Cardiac fibroblast (primary cell): ENCODE results near the gene KRT6C.

Source experiments
- DNase-seq, 2 donors: peaks; one replicate each; pipeline versions ENCODE4 v3.0.0 to v3.0.0-alpha.2; 2010; ENCODE audit warnings: low read depth in 2 of 2
- H3K4me3 ChIP-seq, 2 donors: replicated peaks in 1 of 2; 1 replicate in 1 of 2; 2 replicates in 1 of 2; pipeline ENCODE4 v1.5.1; 2011; ENCODE audit warnings: low read depth in 2 of 2, low read length in 2 of 2, mild to moderate bottlenecking in 2 of 2, moderate library complexity in 1 of 2
- TF ChIP-seq, protein P1 (sequence below): IDR thresholded peaks from one replicate; pipeline ENCODE4 v1.5.1; 2011; ENCODE audit warnings: low read depth, mild to moderate bottlenecking, low read length, inconsistent platforms

Gene KRT6C

DNA sequence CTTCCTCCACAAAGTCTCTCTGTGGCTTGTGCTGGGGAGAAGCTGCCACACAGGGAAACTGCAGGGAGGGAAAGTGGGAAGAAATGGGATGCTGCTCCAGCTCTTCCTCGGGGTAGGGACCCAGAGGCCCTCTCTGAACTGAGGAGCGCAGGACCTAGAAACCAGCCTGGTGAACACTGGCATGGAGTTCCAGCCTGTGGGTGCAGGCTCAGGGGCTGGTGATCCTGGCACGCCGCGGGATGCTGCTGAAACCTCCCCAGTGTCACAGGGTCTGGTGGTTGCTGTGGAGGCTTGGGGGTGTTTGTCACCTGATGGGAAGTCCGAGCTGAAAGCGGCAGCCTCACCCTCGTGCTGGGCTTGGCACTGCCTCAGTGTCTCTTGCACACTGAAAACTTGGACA, 34.2 kb downstream of the KRT6C start:
- TF ChIP-seq, protein P1, sequence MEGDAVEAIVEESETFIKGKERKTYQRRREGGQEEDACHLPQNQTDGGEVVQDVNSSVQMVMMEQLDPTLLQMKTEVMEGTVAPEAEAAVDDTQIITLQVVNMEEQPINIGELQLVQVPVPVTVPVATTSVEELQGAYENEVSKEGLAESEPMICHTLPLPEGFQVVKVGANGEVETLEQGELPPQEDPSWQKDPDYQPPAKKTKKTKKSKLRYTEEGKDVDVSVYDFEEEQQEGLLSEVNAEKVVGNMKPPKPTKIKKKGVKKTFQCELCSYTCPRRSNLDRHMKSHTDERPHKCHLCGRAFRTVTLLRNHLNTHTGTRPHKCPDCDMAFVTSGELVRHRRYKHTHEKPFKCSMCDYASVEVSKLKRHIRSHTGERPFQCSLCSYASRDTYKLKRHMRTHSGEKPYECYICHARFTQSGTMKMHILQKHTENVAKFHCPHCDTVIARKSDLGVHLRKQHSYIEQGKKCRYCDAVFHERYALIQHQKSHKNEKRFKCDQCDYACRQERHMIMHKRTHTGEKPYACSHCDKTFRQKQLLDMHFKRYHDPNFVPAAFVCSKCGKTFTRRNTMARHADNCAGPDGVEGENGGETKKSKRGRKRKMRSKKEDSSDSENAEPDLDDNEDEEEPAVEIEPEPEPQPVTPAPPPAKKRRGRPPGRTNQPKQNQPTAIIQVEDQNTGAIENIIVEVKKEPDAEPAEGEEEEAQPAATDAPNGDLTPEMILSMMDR, result no peak
- H3K4me3 ChIP-seq, result no peak overlapping the region
- no peak for DNase-seq

DNA sequence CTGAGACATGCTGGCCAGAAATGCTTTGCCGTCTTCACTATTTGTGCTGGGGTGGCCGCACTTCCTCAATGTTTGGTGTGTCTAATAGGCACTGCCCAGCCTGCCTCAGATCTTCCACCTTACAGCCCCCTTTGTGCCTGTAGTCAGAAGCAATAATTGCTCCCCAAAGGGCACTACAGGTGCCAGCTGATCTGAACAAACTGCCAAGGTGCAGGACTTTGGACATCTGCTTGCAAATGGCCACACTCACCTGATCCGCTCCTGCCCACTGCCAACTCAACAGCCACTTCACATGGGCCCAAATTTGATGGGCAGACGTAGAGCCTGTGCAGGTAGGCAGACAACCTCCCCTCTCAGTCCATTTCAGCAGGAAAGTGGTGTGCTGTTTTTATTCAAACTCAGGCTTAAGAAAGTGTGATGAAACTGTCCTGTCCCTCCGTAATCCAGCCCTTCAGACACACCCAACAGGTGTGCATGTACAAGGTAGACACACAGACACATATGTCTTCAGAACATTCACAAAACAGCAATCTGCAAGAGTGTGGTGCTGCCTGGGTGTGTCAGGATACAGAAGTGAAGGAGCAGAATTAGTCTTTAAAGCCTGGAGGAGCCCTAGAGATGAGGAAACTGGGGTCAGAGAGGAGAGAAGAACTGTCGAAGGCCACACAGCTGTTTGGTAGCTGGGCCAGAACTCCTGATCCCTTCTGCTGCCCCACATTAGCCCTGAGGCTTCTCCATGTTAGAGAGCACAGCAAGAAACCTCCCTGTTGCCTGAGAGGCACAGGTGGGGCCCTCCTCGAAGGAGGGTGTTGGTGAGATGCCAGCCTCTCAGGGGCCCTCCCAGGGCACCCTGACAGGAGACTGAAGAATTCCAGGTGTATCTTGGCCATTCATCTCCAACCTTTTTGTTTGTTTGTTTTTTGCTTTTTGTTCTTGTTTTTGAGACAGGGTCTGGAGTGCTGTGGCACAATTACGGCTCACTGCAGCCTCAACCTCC, 35.0 kb downstream of the KRT6C start:
- TF ChIP-seq, protein P1, result no peak
- no peak for DNase-seq
- no peak overlapping the region for H3K4me3 ChIP-seq

DNA sequence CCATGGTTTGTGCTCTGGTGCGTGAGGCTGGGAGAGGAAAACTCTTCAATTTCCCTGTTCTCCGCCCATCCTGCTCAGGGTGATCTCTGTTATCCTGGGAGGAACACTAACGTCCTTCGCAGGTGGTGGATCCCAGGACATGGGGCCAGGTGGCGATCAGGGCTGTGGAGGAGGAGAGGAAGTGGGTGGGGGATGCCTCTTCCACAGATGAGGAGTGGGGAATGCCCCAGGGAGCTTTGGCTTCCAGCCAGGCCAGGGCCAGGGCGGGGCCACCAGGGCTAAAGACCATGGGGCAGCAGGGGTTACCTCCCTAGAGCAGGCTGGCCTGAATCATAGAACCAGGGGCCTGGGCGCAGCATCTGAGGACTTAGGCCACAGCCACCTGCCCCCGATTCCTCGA, 36.1 kb downstream of the KRT6C start:
- TF ChIP-seq, protein P1, result no peak
- no peak overlapping the region for H3K4me3 ChIP-seq
- no peak for DNase-seq

- TF ChIP-seq, protein P1, result no peak
- no peak overlapping the region for H3K4me3 ChIP-seq
- DNase-seq, result no peak
Measured at GRCh38 chr12:52436828-52437474, 36.7 kb downstream of the KRT6C start.

DNA sequence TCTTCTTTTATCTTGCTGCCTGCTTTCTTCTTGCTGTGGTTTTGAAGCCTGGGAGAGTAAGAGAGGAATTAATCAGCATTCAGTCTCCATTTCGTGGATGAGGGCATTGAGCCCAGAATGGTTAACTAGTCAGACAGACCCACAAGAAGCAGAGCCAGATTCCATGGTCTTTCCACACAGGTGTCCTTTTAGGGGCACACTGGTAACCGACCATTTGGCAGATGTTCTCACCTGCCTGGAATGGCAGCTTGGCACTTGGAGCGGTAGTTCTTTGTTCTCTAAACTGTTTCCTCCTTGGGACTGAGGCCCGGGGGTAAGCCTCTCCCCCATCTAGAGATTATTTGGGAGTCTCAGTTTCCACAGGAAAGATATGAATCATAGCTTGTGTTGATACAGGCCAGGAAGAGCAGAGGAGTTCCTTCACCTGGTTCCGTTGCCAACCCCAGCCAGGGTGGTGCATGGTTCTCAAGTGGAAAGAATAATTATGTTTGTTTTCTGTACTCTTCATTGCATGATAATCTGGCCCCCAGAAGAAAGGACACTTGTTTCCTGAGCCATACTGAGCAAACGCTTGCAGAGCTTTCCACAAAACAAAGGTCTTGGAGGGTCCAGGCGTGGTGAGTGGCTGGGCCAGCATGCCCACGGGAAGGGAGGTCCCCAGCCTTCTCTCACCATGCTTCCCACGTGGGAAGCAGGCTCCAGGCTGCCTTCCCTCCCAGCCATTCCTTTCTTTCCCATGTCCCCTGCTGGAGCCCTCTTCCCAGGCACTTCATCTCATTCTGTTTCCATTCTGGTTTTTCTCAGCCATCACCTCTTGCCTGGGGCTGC, 37.4 kb downstream of the KRT6C start:
- TF ChIP-seq, protein P1, result no peak
- DNase-seq, result peak; percentile 55 to 62
- no peak overlapping the region for H3K4me3 ChIP-seq

DNA sequence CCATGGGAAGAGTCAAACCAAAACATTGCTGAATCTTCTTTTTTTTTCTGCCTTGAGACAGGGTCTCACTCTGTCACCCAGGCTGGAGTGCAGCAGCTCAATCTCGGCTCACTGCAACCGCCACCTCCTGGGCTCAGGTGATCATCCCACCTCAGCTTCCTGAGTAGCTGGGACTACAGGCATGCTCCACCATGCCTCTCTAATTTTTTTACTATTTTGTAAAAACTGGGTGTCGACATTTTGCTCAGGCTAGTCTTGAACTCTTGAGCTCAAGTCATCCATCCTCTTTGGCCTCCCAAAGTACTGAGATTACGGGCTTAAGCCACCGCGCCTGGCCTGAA, 38.0 kb downstream of the KRT6C start:
- DNase-seq, result no peak
- H3K4me3 ChIP-seq, result no peak overlapping the region
- TF ChIP-seq, protein P1, result no peak
